Natural killer cell (primary cell): ENCODE measurements around the gene ME1. TPM values are rescaled to one million over a fixed set of nuclear protein-coding genes. Genes with fewer than 3 reads are reported as not detected.

ENCODE experiments used
- ATAC-seq, 3 donors: fragments of 150-1000 bp in 2 of 3; fragments of 200-7000 bp in 1 of 3; cut with Tn5 transposase; 1 replicate in 1 of 3; 2 replicates in 2 of 3; pipeline ENCODE4 v1.10.0; 2021; ENCODE audit warnings: mild to moderate bottlenecking in 2 of 3, moderate library complexity in 2 of 3
- DNase-seq, 2 donors: peaks; one replicate each; pipeline versions ENCODE4 v3.0.0 to v3.0.0-alpha.2; 2013 to 2021; ENCODE audit warnings: mixed read lengths in 1 of 2
- H3K27ac ChIP-seq: one replicate; pipeline ENCODE4 v1.5.1; 2013; ENCODE audit warnings: mild to moderate bottlenecking, low read length
- H3K27me3 ChIP-seq: one replicate; pipeline ENCODE4 v1.6.1; 2013; ENCODE audit warnings: low read length; ENCODE audit not compliant: control insufficient read depth, insufficient read depth
- H3K36me3 ChIP-seq: one replicate; pipeline ENCODE4 v1.6.1; 2013; ENCODE audit warnings: low read length; ENCODE audit not compliant: control insufficient read depth, insufficient read depth
- H3K4me1 ChIP-seq: one replicate; pipeline ENCODE4 v1.6.1; 2013; ENCODE audit warnings: low read length; ENCODE audit not compliant: control insufficient read depth, insufficient read depth
- H3K4me3 ChIP-seq: one replicate; pipeline ENCODE4 v1.5.1; 2013; ENCODE audit warnings: low read length
- H3K9me3 ChIP-seq: one replicate; pipeline ENCODE4 v1.6.1; 2013; ENCODE audit warnings: low read length; ENCODE audit not compliant: control insufficient read depth, insufficient read depth
- H3K27ac Mint-ChIP-seq, 2 donors: one replicate each; pipeline ENCODE4 v1.8.0; 2022; ENCODE audit warnings: mild to moderate bottlenecking in 2 of 2, mixed read lengths in 2 of 2, moderate library complexity in 1 of 2
- H3K27me3 Mint-ChIP-seq, 2 donors: one replicate each; pipeline ENCODE4 v1.8.0; 2022; ENCODE audit warnings: low read depth in 2 of 2, mixed read lengths in 2 of 2
- H3K36me3 Mint-ChIP-seq: one replicate; pipeline ENCODE4 v1.8.0; 2022; ENCODE audit warnings: mixed read lengths
- H3K4me1 Mint-ChIP-seq, 2 donors: one replicate each; pipeline ENCODE4 v1.8.0; 2022; ENCODE audit warnings: mixed read lengths in 2 of 2
- H3K4me3 Mint-ChIP-seq: one replicate; pipeline ENCODE4 v1.8.0; 2022; ENCODE audit warnings: mild to moderate bottlenecking, moderate library complexity, mixed read lengths
- H3K9me3 Mint-ChIP-seq, 2 donors: one replicate each; pipeline ENCODE4 v1.8.0; 2022; ENCODE audit warnings: mixed read lengths in 2 of 2
- CTCF ChIP-seq: fragments of 200-600 bp; IDR thresholded peaks from one replicate; pipeline ENCODE4 v1.8.0; 2022; ENCODE audit warnings: antibody characterized with exemption
- WGBS: methylation state at CpG from one replicate; pipeline ENCODE4 v1.1.7; 2013; ENCODE audit warnings: missing lambda C conversion rate; ENCODE audit not compliant: insufficient coverage; 5-methylcytosine and 5-hydroxymethylcytosine counted together
- intact Hi-C: fragments of 100-400 bp; cut with micrococcal nuclease; formaldehyde crosslinking; loops from one replicate; pipeline ENCODE4 v1.14.2; 2022
- total RNA-seq, 4 donors: library from RNA; stranded (reverse); fragments of 120-200 nt in 1 of 4; gene quantifications; one replicate each; pipeline versions ENCODE4 v1.2.3 to v1.2.4, GENCODE V29; 2013 to 2022

ME1 gene
- total RNA-seq = under 1 TPM in 2 of 3 donors, not detected in 1; 0.14 to 0.32 TPM
- total RNA-seq (2013) = 2.9 TPM

- H3K36me3 ChIP-seq = no peaks in the 10 kb centered on the region
- TF ChIP-seq CTCF = no peak
- H3K9me3 ChIP-seq = no peaks in the 10 kb centered on the region
- peak within 1 kb of the TSS; percentile 25 for H3K4me3 ChIP-seq
- H3K27me3 ChIP-seq = peaks cover 4% of the 10 kb centered on the region
- H3K9me3 Mint-ChIP-seq = no peaks in the 10 kb centered on the region
- DNase-seq (peak; percentile 49 to 70), ATAC-seq (peak; percentile 93 to 99 (median 95))
- intact Hi-C loops = no loop called here
- peaks cover 0 to 3% of the 10 kb centered on the region in 2 donors for H3K27me3 Mint-ChIP-seq
- H3K27ac Mint-ChIP-seq = peak within 1 kb of the TSS; percentile 78 to 90
- peaks cover 11 to 13% of the 10 kb centered on the region in 2 donors for H3K4me1 Mint-ChIP-seq
- H3K4me3 Mint-ChIP-seq = peak within 1 kb of the TSS; percentile 83
- peaks cover 13% of the 10 kb centered on the region for H3K4me1 ChIP-seq
- H3K36me3 Mint-ChIP-seq = no peaks in the 10 kb centered on the region
- H3K27ac ChIP-seq = peak within 1 kb of the TSS; percentile 46
- WGBS = 24% methylated on average over 74 of the region's 74 CpGs
Observed at GRCh38 chr6:83430611-83431544, at the start of gene ME1. Gene ME1, minus strand, starts transcription at chr6:83431051. Its CDS starts 97 bp downstream, at chr6:83430954.

- no peak for ATAC-seq
- WGBS = 100% methylated on average over 1 of the region's 1 CpG
- H3K9me3 ChIP-seq = no peaks in the 10 kb centered on the region
Observed at GRCh38 chr6:83480470-83480869, 49.6 kb upstream of the ME1 start.

GRCh38 chr6:83479389-83479788 is 48.5 kb upstream of the ME1 start:
- Mint-ChIP-seq H3K9me3 (no peaks in the 10 kb centered on the region), H3K27me3 (peaks cover 8 to 31% of the 10 kb centered on the region in 2 donors), H3K27ac (no peak overlapping the region), H3K36me3 (no peaks in the 10 kb centered on the region), H3K4me3 (no peak overlapping the region), H3K4me1 (no peaks in the 10 kb centered on the region)
- ATAC-seq (no peak), DNase-seq (no peak)
- no peak for TF ChIP-seq CTCF
- Histone ChIP-seq H3K27me3 (no peaks in the 10 kb centered on the region), H3K4me3 (no peak overlapping the region), H3K27ac (no peak overlapping the region), H3K36me3 (no peaks in the 10 kb centered on the region), H3K4me1 (no peaks in the 10 kb centered on the region), H3K9me3 (no peaks in the 10 kb centered on the region)
- WGBS = 91% methylated on average over 1 of the region's 1 CpG
- intact Hi-C loops = no loop called here

More at GRCh38 chr6:83480470-83480869, 49.6 kb upstream of the ME1 start:
- H3K27me3 Mint-ChIP-seq = peaks cover 10 to 31% of the 10 kb centered on the region in 2 donors
- no peak overlapping the region for H3K27ac ChIP-seq
- H3K27me3 ChIP-seq = no peaks in the 10 kb centered on the region
- TF ChIP-seq CTCF = no peak
- H3K27ac Mint-ChIP-seq = no peak overlapping the region
- no peak for DNase-seq
- no peaks in the 10 kb centered on the region for H3K9me3 Mint-ChIP-seq
- H3K36me3 ChIP-seq = no peaks in the 10 kb centered on the region
- H3K4me1 ChIP-seq = no peaks in the 10 kb centered on the region
- H3K4me3 ChIP-seq = no peak overlapping the region
- no peaks in the 10 kb centered on the region for H3K36me3 Mint-ChIP-seq
- no peak overlapping the region for H3K4me3 Mint-ChIP-seq
- intact Hi-C loops = no loop called here
- H3K4me1 Mint-ChIP-seq = no peaks in the 10 kb centered on the region
